SH-SY5Y (cell line): ENCODE data around the gene MAP2K6.

Experiments
- GATA2 ChIP-seq: IDR thresholded peaks from 2 replicates; pipeline ENCODE4 v1.6.1; 2011; ENCODE audit warnings: mild to moderate bottlenecking, low read depth, low read length
- GATA3 ChIP-seq: IDR thresholded peaks from 2 replicates; pipeline ENCODE4 v1.6.1; 2011; ENCODE audit warnings: low read depth, mild to moderate bottlenecking, low read length, moderate library complexity

- TF ChIP-seq GATA2, result no peak
- TF ChIP-seq GATA3, result no peak
Observed at GRCh38 chr17:69552986-69553667, 138.6 kb downstream of the MAP2K6 start.
